Prostate gland (tissue), 2 donors: ENCODE results near the gene ERI3. TPM values are rescaled to one million over a fixed set of nuclear protein-coding genes. Genes with fewer than 3 reads are reported as not detected.

Experiments used
- DNase-seq: peaks from one replicate; pipeline ENCODE4 v3.0.0-alpha.2; 2019; ENCODE audit warnings: low spot score
- H3K27ac ChIP-seq, 2 donors: fragments of 200-600 bp; sonication (generic); 2 replicates each; pipeline ENCODE4 v1.5.1; 2017 to 2019
- H3K27me3 ChIP-seq: fragments of 200-600 bp; sonication (generic); replicated peaks from 2 replicates; pipeline ENCODE4 v1.5.1; 2019; ENCODE audit not compliant: insufficient read depth
- H3K36me3 ChIP-seq, 2 donors: fragments of 200-600 bp; sonication (generic); 1 replicate in 1 of 2; 2 replicates in 1 of 2; pipeline versions ENCODE4 v1.5.1 to v1.8.1; 2017 to 2019
- H3K4me1 ChIP-seq: fragments of 200-600 bp; sonication (generic); replicated peaks from 2 replicates; pipeline ENCODE4 v1.5.1; 2019
- H3K4me3 ChIP-seq, 2 donors: fragments of 200-600 bp; sonication (generic); 2 replicates each; pipeline ENCODE4 v1.5.1; 2017 to 2019
- H3K9me3 ChIP-seq: fragments of 200-600 bp; sonication (generic); 2 replicates; pipeline ENCODE4 v1.5.1; 2017
- CTCF ChIP-seq, 4 experiments: fragments of 200-600 bp in 2 of 4; fragments of 450-650 bp in 2 of 4; sonication (generic) in 2 of 4; IDR thresholded peaks; 1 replicate in 3 of 4; 2 replicates in 1 of 4; pipeline ENCODE4 v1.5.1; 2016 to 2019; ENCODE audit warnings: antibody characterized with exemption in 4 of 4, mild to moderate bottlenecking in 2 of 4, moderate library complexity in 2 of 4
- POLR2A ChIP-seq: fragments of 450-650 bp; IDR thresholded peaks from one replicate; pipeline ENCODE4 v1.6.1; 2016; ENCODE audit warnings: antibody characterized with exemption, mild to moderate bottlenecking
- POLR2AphosphoS5 ChIP-seq: sonication (generic); formaldehyde crosslinking; IDR thresholded peaks from one replicate; pipeline ENCODE4 v1.6.1; 2017; ENCODE audit warnings: antibody characterized with exemption
- WGBS: methylation state at CpG from one replicate; pipeline ENCODE4 v1.1.5; 2018; 5-methylcytosine and 5-hydroxymethylcytosine counted together
- intact Hi-C: fragments of 100-400 bp; cut with DNase I; formaldehyde crosslinking; loops from one replicate; pipeline ENCODE4 v1.14.2; 2022
- total RNA-seq, 2 donors: library from RNA; depleted of rRNA; stranded (reverse); fragments of >200 nt; gene quantifications; one replicate each; pipeline ENCODE4 v1.1.0, GENCODE V29; 2016

ERI3 gene
- total RNA-seq, 2 donors from 2014 or later = 84.0 to 114 TPM

- 85% methylated on average over 10 of the region's 10 CpGs for WGBS
- H3K36me3 ChIP-seq = peaks cover 4 to 13% of the 10 kb centered on the region in 2 donors
Observed at GRCh38 chr1:44220755-44221154, 134.3 kb downstream of the ERI3 start.

GRCh38 chr1:44220001-44220751 lies 134.9 kb downstream of the ERI3 start:
- no peaks in the 10 kb centered on the region for H3K4me1 ChIP-seq
- DNase-seq = no peak
- 62% methylated on average over 28 of the region's 31 CpGs for WGBS
- no peak for TF ChIP-seq CTCF (IDR thresholded peaks at IDR 0.05)
- no peak for TF ChIP-seq POLR2A
- TF ChIP-seq POLR2AphosphoS5 = no peak
- H3K9me3 ChIP-seq = no peaks in the 10 kb centered on the region
- H3K4me3 ChIP-seq = no peak overlapping the region
- H3K27me3 ChIP-seq = no peaks in the 10 kb centered on the region
- H3K27ac ChIP-seq = no peak overlapping the region
- intact Hi-C loops = no loop called here
- peaks cover 4 to 13% of the 10 kb centered on the region in 2 donors for H3K36me3 ChIP-seq

More at GRCh38 chr1:44220755-44221154, 134.3 kb downstream of the ERI3 start:
- TF ChIP-seq CTCF (IDR thresholded peaks at IDR 0.05) (no peak), POLR2AphosphoS5 (no peak)
- Histone ChIP-seq H3K27me3 (no peaks in the 10 kb centered on the region), H3K9me3 (no peaks in the 10 kb centered on the region), H3K27ac (no peak overlapping the region), H3K4me1 (no peaks in the 10 kb centered on the region), H3K4me3 (no peak overlapping the region)
- intact Hi-C loops = no loop called here
- DNase-seq = no peak

- H3K4me3 ChIP-seq = no peak overlapping the region
- TF ChIP-seq CTCF (IDR thresholded peaks at IDR 0.05) (no peak), POLR2AphosphoS5 (no peak)
- H3K9me3 ChIP-seq = no peaks in the 10 kb centered on the region
- WGBS = 87% methylated on average over 6 of the region's 6 CpGs
- peaks cover 4 to 13% of the 10 kb centered on the region in 2 donors for H3K36me3 ChIP-seq
- DNase-seq = no peak
- H3K27ac ChIP-seq = no peak overlapping the region
- no peaks in the 10 kb centered on the region for H3K27me3 ChIP-seq
- intact Hi-C loops = loop anchor here (5.0 to 10.0 kb wide), 3 partner anchors 76 to 433 kb away; partner anchors contain the start of gene ERI3
- H3K4me1 ChIP-seq = peaks cover 2% of the 10 kb centered on the region
Observed at GRCh38 chr1:44219301-44219626, 135.8 kb downstream of the ERI3 start.

- Histone ChIP-seq H3K9me3 (no peaks in the 10 kb centered on the region), H3K4me3 (no peak overlapping the region), H3K27me3 (no peaks in the 10 kb centered on the region), H3K27ac (no peak overlapping the region), H3K4me1 (peaks cover 8% of the 10 kb centered on the region), H3K36me3 (peaks cover 4 to 13% of the 10 kb centered on the region in 2 donors)
- DNase-seq = no peak
- TF ChIP-seq POLR2A (no peak), POLR2AphosphoS5 (no peak), CTCF (IDR thresholded peaks at IDR 0.05) (no peak)
- WGBS = 92% methylated on average over 24 of the region's 24 CpGs
- intact Hi-C loops = loop anchor here (5.0 to 10.0 kb wide), 3 partner anchors 76 to 434 kb away; partner anchors contain the start of gene ERI3
Observed at GRCh38 chr1:44218503-44219300, 136.4 kb downstream of the ERI3 start.
